HG03439 (cell line): ENCODE data around the gene LAIR1.
"Not testable (repeated sequence)": the region's sequence is repeated elsewhere in the genome, so short reads cannot be mapped to it uniquely, and the experiment has no call there.

Experiments used
- ATAC-seq: cut with Tn5 transposase; IDR thresholded peaks from one replicate; pipeline ENCODE4 v1.9.1; 2021; ENCODE audit warnings: mild to moderate bottlenecking, moderate library complexity; ENCODE audit not compliant: unreplicated experiment

The LAIR1 gene

DNA sequence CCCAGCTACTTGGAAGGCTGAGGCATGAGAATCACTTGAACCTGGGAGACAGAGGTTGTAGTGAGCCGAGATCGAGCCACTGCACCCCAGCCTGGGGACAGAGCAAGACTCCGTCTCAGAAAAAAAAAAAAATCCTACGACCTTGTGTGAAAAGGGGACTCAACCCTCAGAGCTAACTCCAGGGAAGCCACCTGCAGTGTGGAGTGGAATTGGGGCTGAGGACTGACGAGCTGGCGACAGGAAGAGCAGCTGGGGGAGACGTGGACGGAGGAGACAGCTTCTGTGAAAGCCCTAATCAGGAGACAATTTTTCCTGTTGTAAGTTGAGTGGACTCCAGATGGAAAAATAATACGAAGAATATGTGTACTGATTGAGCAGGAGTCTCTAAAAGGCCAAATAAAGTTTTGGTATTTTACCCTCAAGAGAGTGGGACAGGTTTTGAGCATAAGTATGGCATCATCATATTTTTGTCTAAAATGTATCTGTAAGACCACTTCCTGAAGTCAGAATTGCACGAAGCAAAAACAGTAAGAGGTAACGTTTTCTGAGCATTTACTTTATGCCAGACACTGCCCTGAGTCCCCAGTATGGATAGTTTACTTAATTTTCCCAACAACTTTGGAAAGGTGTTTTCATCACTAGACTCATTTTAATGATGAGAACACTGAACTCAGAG lies 12.0 kb upstream of the LAIR1 start:
- ATAC-seq = no peak

DNA sequence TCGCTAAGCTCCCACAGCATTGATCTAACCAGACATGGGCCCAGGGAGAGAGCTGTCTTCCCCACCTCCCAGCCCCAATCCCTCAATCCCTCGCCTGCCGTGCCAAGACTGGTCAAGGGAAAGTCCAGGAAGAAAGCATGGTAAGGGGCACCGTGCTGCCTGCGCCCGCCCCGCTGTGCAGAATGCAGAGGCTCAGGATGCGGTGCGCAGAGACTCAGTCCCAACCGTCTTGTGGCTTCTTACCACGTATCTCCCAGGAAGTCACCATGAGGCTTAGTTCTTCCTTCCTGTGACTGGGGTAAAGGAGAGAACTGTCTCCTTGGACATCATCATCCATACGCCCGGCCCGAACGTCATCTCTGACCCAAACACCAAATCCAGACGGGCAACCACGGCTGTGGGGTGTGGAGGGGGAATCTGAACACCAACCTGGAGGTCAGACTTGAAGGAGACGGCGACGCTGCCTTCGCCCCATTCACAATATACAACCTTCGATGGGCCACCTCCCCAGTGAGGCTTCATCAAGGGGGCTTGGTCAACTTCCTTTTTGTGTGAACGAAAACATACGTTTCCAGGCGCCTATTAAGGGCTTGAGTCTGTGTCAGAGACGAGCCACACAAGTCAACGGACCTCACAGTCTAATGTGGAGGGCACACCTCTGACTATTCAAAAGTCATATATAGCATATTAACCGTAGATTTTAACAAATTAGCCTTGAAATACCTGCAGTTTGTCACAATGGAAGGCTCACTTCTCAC lies 10.6 kb upstream of the LAIR1 start:
- ATAC-seq = not testable (repeated sequence)

DNA sequence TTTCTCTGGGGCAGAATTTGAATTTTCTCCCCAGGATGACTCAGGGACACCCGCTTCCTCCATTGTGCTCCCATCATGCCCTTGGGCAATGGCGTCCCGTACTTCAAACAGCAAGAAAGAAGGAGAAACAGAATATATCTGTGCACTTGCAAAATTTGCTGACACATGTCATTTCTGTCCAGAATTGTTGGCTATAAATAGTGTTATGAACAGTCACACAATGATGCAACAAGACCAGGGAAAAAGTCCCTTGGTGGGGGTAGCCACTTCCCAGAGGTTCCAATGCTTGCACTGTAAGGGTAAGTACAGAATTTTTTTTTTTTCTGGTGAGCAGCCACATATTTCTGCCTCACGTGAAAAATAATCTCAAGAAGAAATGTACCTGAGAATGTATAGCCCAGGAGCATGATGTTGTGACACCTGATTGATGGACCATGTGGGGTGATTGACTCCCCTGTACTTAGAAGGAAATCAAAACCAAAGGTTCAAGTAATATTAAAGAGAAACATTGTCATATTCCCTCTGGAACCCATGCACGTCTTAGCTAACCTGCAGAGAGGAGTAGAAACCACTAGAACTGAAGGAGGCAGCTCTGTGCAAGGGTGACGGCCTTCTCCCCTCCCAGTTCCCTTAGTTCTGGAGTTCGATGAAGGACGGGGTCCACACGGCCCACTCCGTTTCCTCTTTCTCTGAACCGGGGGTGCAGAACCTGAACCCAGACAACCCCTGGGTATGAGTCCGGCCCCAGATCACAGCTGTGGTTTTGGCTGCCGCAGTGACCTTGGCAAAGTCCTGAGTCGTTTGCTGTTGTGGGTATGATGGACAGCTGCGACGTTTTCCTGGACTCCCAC lies 9.3 kb upstream of the LAIR1 start:
- no peak for ATAC-seq

- ATAC-seq = not testable (repeated sequence)
Observed at GRCh38 chr19:54371453-54371852, 6.7 kb upstream of the LAIR1 start.

GRCh38 chr19:54370434-54370796 lies 5.7 kb upstream of the LAIR1 start:
- ATAC-seq = not testable (repeated sequence)

GRCh38 chr19:54369688-54370433 lies 5.1 kb upstream of the LAIR1 start:
- not testable (repeated sequence) for ATAC-seq

DNA sequence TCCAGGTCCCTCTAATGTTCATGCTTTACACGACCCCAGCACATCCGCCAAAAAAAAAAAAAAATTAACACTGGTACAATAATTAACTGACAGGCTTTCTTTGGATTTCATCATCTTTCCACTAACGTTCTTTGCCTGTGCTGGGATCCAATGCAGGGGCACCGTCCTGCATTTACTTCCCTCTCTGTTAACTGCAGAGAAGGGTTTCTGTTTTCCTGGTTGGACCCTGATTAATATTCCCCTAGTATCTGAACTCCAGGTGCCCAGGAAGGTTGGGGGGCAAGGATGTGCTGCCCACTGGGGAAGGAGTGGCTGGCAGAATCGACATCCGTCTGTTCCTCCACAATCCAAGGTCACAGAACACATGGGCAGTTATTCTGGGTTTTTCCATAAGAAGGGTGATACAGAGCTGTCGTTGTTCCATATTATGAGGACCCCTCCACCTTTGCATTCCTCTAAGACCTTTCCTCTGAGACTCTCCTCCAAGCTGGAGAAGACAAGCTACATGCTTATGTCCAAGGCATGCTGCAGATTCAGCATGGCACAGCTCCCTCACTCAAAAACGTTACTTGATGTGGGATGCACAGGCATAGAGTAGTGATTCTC lies 4.5 kb upstream of the LAIR1 start:
- no peak for ATAC-seq

DNA sequence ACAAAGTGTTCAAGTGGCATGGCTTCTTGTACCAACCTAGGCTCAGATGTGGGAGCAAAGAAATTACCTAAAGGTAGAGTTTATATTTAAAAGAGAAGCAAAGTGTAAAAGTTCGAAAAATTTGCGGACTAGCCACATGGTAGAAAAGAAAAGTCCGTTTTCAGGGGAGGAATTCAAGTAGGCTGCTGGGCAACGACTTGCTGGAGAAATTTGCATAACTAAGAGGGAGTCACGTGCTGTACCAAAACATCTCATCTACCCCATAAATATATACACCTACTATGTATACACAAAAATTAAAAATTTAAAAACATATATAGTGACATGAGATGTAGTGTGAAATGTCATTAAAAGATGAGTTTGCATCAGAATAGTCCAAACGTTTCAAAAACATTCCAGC lies 2.1 kb upstream of the LAIR1 start:
- ATAC-seq = no peak

DNA sequence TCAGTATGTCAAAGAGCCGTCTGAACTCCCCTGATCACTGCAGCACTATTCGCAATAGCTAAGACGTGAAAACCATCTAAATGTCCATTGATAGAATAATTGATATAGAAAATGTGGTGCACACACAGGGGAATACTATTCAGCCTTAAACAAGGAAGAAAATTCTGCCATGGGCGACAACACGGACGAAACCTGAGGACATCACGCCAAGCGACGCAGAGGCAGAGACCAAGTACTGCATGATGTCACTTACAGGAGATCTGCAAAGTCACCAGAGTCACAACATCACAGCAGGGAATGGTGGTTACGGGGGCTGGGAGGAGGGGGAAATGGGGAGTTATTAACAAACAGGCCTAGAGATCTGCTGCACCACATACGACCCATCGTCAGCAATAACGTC lies 1.1 kb upstream of the LAIR1 start:
- not testable (repeated sequence) for ATAC-seq

DNA sequence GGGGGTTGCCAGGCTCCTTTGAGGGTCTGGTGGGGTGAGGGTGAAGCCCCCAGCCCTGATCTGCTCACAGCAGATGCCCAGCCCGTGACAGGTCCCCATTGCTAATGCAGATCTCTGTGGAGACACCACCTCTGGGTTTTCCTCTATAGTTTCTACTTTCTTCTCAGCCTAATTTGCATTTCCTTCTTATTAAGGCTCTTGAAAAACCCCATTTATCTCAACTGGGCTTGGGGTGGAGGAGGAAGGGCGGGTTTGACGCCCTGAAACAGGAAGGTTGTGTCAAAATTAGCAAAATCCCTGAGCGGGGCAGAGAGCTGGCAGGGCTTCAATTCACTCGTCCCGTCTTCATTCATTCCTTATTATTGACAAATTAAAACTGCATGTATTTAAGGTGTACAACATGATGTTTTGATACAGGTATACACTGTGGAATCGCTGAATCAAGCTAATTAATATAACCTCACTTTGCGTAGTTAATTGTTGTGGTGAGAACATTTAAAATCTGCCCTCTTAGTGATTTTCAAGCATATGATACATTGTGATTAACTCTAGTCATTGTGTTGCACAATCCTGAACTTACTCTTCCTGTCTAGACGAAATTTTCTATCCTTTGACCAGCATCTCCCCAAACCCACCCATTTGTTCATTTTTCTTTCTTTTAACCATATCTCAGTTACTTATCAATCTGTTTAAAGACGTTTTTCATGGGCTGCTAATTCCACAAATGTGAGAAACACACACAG lies 2.9 kb downstream of the LAIR1 start:
- ATAC-seq = not testable (repeated sequence)

DNA sequence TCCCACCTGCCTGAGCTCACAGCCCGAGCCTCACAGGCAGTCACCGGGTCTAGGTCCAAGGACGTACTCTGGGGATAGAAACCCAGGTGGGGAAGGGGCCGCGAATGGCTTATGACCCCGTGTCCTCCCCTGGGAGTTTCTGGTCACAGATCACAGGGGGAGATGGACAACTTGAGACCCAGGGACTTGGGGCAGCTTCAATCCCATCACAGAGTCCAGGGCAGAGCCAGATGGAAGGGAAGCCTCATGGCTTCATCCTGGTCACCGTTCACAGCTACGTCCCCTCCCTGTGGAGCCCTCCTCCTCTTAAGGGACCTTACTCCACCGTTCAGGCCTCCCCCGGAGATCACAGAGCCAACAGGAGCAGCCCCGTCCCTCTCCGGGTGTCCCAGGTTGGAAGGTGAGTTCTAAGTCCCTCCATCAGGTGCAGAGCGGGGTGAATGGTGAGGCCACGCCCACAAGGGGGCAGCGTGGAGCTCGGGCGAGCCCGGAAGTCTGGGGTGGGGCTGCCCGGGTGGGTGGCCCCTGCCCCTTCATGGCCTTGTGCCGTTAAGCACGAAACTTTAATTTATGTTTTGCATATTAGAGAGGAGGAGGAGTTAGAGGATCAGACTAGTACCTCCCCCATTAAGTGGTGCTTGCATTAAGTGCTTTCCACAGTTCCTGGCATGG lies 5.4 kb downstream of the LAIR1 start:
- peak; percentile 58 for ATAC-seq

- no peak for ATAC-seq
Observed at GRCh38 chr19:54357381-54357780, 7.3 kb downstream of the LAIR1 start.

DNA sequence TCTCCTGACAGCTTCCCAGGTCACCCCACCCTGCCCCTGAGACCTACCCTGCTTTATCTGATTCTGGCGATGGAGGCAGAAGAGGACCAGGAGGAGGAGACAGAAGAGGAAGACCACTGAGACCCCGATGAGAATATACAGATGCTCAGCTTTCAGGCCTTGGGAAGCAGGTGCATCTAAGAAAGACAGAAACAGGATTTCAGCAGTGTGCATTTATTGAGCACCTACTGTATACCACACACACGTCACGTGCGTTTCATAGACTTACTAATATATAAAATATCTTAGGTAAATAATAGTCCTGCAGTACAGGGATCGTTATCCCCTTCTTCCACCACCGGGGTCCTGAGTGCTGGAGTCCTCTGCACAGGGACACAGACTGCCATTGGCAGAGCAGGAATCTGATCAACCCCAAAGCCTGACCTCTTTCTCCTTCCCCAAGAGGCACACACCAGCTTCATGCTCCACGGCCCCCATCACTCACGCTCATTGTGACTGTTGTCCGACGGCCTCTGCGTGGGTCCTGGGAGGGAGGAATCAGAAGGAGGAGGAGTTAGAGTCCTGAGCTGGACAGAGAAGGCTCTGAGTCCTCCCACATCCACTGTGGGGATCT lies 8.2 kb downstream of the LAIR1 start:
- ATAC-seq = no peak

GRCh38 chr19:54355675-54356074 lies 9.1 kb downstream of the LAIR1 start:
- no peak for ATAC-seq

- no peak for ATAC-seq
Observed at GRCh38 chr19:54354761-54355160, 10.0 kb downstream of the LAIR1 start.

- no peak for ATAC-seq
Observed at GRCh38 chr19:54352546-54352945, 12.2 kb downstream of the LAIR1 start.

- no peak for ATAC-seq
Observed at GRCh38 chr19:54352041-54352440, 12.7 kb downstream of the LAIR1 start.

DNA sequence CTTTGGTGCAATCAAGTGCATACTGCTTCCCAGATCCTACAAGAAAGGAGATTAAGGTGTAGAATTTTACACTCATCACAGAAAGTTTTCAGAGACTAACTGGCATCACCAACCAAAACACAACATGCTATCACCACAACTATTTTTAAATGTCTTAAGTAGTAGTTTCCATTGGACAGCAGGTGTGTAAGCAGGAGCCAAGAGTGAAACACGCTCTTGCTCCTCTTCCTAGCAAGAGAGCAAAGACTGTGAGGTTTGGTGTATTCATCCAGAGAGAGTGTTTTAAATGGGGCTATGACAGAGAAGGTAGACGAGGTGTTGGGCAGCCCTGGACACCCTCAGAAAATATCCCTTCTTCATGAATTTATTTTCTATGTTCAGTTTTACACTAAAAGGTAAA lies 13.3 kb downstream of the LAIR1 start:
- ATAC-seq = no peak

GRCh38 chr19:54345938-54346386 lies 18.8 kb downstream of the LAIR1 start:
- no peak for ATAC-seq
